Measurements from ENCODE around the gene NHS. TPM values are rescaled to one million over a fixed set of nuclear protein-coding genes. Genes with fewer than 3 reads are reported as not detected.

Gene NHS
- total RNA-seq, 1 experiment from 2014 or later, result 2.2 TPM

- no peaks in the 10 kb centered on the region for H3K9me3 ChIP-seq
- H3K27me3 Mint-ChIP-seq (ENCODE audit: insufficient read depth, unreplicated experiment), result no peaks in the 10 kb centered on the region
- no peaks in the 10 kb centered on the region for H3K4me1 ChIP-seq
- no peak overlapping the region for H3K27ac Mint-ChIP-seq (ENCODE audit: unreplicated experiment)
- CTCF ChIA-PET, result no interaction called here
- DNase-seq, result no peak
- no peaks in the 10 kb centered on the region for H3K27me3 ChIP-seq (replicated peaks; ENCODE audit: control insufficient read depth, insufficient read depth, low read length)
- H3K36me3 ChIP-seq (ENCODE audit: control insufficient read depth, insufficient read depth, low read length), result peaks cover 1% of the 10 kb centered on the region; the same call in 1 of the 2 replicates
- no peaks in the 10 kb centered on the region for H3K36me3 Mint-ChIP-seq (ENCODE audit: insufficient read depth, unreplicated experiment)
- H3K9me3 Mint-ChIP-seq (ENCODE audit: unreplicated experiment), result no peaks in the 10 kb centered on the region
- no peak overlapping the region for H3K4me3 Mint-ChIP-seq (ENCODE audit: unreplicated experiment)
- intact Hi-C loops (cut with micrococcal nuclease; ENCODE audit: unreplicated experiment), result no loop called here
- no peaks in the 10 kb centered on the region for H3K4me1 Mint-ChIP-seq (ENCODE audit: low read depth, unreplicated experiment)
- BruUV-seq (replicated peaks), result no TSS peak
- H3K4me3 ChIP-seq (ENCODE audit: low read depth, low read length), result no peak overlapping the region
- POLR2A ChIA-PET, result no interaction called here
- TF ChIP-seq CTCF (IDR thresholded peaks at IDR 0.05; ENCODE audit: insufficient read depth in 1 of 2, low read depth in 1 of 2, low read length in 1 of 2, severe bottlenecking in 1 of 2, unreplicated experiment in 1 of 2), result no peak
These were observed 375.4 kb downstream of the NHS start for GRCh38 chrX:17750436-17750835.

DNA sequence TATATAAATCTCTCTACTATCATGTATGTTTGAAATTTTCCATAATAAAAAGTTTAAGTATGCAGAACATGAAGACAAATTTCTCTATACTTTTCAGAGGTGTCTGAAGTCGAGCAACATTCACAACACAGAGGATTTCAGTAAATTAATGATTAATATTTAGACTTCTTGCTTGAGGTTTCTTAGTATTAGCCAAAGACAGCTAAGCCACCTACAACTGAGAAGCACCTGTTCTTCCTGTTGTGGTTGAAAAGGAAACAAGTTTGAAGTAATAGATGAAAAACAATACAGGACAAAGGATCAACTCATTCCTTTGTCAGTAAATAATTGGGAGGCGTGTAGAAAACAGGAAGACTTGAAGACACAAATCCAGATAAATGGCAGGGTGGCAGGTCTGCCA is 383.4 kb downstream of the NHS start:
- no peak overlapping the region for H3K4me3 ChIP-seq (ENCODE audit: low read depth, low read length)
- no peaks in the 10 kb centered on the region for H3K36me3 Mint-ChIP-seq (ENCODE audit: insufficient read depth, unreplicated experiment)
- CTCF ChIA-PET, result no interaction called here
- H3K9me3 Mint-ChIP-seq (ENCODE audit: unreplicated experiment), result no peaks in the 10 kb centered on the region
- H3K4me3 Mint-ChIP-seq (ENCODE audit: unreplicated experiment), result no peak overlapping the region
- H3K36me3 ChIP-seq (ENCODE audit: control insufficient read depth, insufficient read depth, low read length), result no peaks in the 10 kb centered on the region
- no peaks in the 10 kb centered on the region for H3K4me1 ChIP-seq
- H3K9me3 ChIP-seq, result no peaks in the 10 kb centered on the region
- TF ChIP-seq CTCF (IDR thresholded peaks at IDR 0.05; ENCODE audit: insufficient read depth in 1 of 2, low read depth in 1 of 2, low read length in 1 of 2, severe bottlenecking in 1 of 2, unreplicated experiment in 1 of 2), result no peak
- BruUV-seq (replicated peaks), result no TSS peak
- no peak for DNase-seq
- no peak overlapping the region for H3K27ac Mint-ChIP-seq (ENCODE audit: unreplicated experiment)
- POLR2A ChIA-PET, result no interaction called here
- no peaks in the 10 kb centered on the region for H3K27me3 Mint-ChIP-seq (ENCODE audit: insufficient read depth, unreplicated experiment)
- intact Hi-C loops (cut with micrococcal nuclease; ENCODE audit: unreplicated experiment), result no loop called here
- no peaks in the 10 kb centered on the region for H3K27me3 ChIP-seq (replicated peaks; ENCODE audit: control insufficient read depth, insufficient read depth, low read length)
- no peaks in the 10 kb centered on the region for H3K4me1 Mint-ChIP-seq (ENCODE audit: low read depth, unreplicated experiment)

GRCh38 chrX:17759990-17760389 is 385.0 kb downstream of the NHS start:
- no peaks in the 10 kb centered on the region for H3K27me3 Mint-ChIP-seq (ENCODE audit: insufficient read depth, unreplicated experiment)
- no TSS peak for BruUV-seq (replicated peaks)
- Histone ChIP-seq H3K9me3 (no peaks in the 10 kb centered on the region), H3K4me3 (ENCODE audit: low read depth, low read length) (no peak overlapping the region), H3K36me3 (ENCODE audit: control insufficient read depth, insufficient read depth, low read length) (no peaks in the 10 kb centered on the region), H3K4me1 (no peaks in the 10 kb centered on the region), H3K27me3 (replicated peaks; ENCODE audit: control insufficient read depth, insufficient read depth, low read length) (no peaks in the 10 kb centered on the region)
- intact Hi-C loops (cut with micrococcal nuclease; ENCODE audit: unreplicated experiment), result no loop called here
- no peak overlapping the region for H3K4me3 Mint-ChIP-seq (ENCODE audit: unreplicated experiment)
- H3K36me3 Mint-ChIP-seq (ENCODE audit: insufficient read depth, unreplicated experiment), result no peaks in the 10 kb centered on the region
- CTCF ChIA-PET, result no interaction called here
- no peak for DNase-seq
- H3K4me1 Mint-ChIP-seq (ENCODE audit: low read depth, unreplicated experiment), result no peaks in the 10 kb centered on the region
- TF ChIP-seq CTCF (IDR thresholded peaks at IDR 0.05; ENCODE audit: insufficient read depth in 1 of 2, low read depth in 1 of 2, low read length in 1 of 2, severe bottlenecking in 1 of 2, unreplicated experiment in 1 of 2), result no peak
- H3K9me3 Mint-ChIP-seq (ENCODE audit: unreplicated experiment), result no peaks in the 10 kb centered on the region
- H3K27ac Mint-ChIP-seq (ENCODE audit: unreplicated experiment), result no peak overlapping the region
- POLR2A ChIA-PET, result no interaction called here

Measured in Caco-2 (cell line).